Measurements from ENCODE around the gene STX8.

DNA sequence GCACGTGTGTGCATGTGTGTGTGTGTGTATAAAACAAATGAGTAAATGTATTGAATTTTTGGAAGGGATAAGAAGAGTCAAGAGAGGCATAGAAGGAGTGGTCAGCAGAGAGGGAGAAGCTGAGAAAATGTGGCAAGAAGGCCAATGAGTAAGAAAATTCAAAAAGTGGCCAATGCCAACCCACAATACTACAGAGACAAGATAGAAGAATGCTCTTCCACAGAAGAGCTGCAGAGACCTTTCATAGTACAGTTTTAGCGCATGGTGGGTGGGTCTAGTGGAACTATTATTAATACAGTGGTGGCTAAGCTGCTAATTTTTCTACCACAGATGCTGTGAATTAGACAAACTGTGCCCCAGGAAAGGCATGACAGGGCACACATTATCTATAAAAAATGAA lies 320.8 kb downstream of the STX8 start:
- TF ChIP-seq FOXP2 (optimal IDR thresholded peaks at IDR 0.05; ENCODE audit: borderline replicate concordance, extremely low read depth, extremely low read length, insufficient read depth) (no peak), REST (IDR thresholded peaks at IDR 0.05; ENCODE audit: insufficient read depth in 1 of 2, low read depth in 2 of 2, low read length in 2 of 2) (no peak), SIN3A (IDR thresholded peaks at IDR 0.05; ENCODE audit: borderline replicate concordance, insufficient read depth, low read length) (no peak), POLR2AphosphoS5 (IDR thresholded peaks at IDR 0.05; ENCODE audit: low read depth, low read length) (no peak)
